ENCODE measurements around the gene CPLX1.
"Not testable (repeated sequence)": the region's sequence is repeated elsewhere in the genome, so short reads cannot be mapped to it uniquely, and the experiment has no call there.

Gene CPLX1

GRCh38 chr4:761086-761485 is 64.8 kb downstream of the CPLX1 start:
- Histone ChIP-seq H3K36me3 (ENCODE audit: control insufficient read depth in 2 of 2, insufficient read depth in 2 of 2, low read length in 2 of 2) (peaks cover 40 to 42% of the 10 kb centered on the region in 2 donors), H3K27me3 (ENCODE audit: control insufficient read depth in 2 of 2, insufficient read depth in 2 of 2, low read length in 2 of 2) (no peaks in the 10 kb centered on the region), H3K4me3 (ENCODE audit: low read length in 2 of 2) (no peak overlapping the region), H3K9ac (ENCODE audit: low read depth in 1 of 2, low read length in 2 of 2) (no peak overlapping the region), H3K9me3 (ENCODE audit: control insufficient read depth in 2 of 2, low read length in 2 of 2) (no peaks in the 10 kb centered on the region), H3K27ac (ENCODE audit: low read depth in 2 of 2, low read length in 2 of 2) (no peak overlapping the region), H3K4me1 (ENCODE audit: control insufficient read depth in 2 of 2, insufficient read depth in 2 of 2, low read length in 2 of 2) (no peaks in the 10 kb centered on the region)

- Histone ChIP-seq H3K27me3 (ENCODE audit: control insufficient read depth in 2 of 2, insufficient read depth in 2 of 2, low read length in 2 of 2) (no peaks in the 10 kb centered on the region), H3K4me3 (ENCODE audit: low read length in 2 of 2) (no peak overlapping the region), H3K4me1 (ENCODE audit: control insufficient read depth in 2 of 2, insufficient read depth in 2 of 2, low read length in 2 of 2) (no peaks in the 10 kb centered on the region), H3K9me3 (ENCODE audit: control insufficient read depth in 2 of 2, low read length in 2 of 2) (no peaks in the 10 kb centered on the region), H3K36me3 (ENCODE audit: control insufficient read depth in 2 of 2, insufficient read depth in 2 of 2, low read length in 2 of 2) (peaks cover 36 to 38% of the 10 kb centered on the region in 2 donors), H3K27ac (ENCODE audit: low read depth in 2 of 2, low read length in 2 of 2) (no peak overlapping the region), H3K9ac (ENCODE audit: low read depth in 1 of 2, low read length in 2 of 2) (no peak overlapping the region)
These were observed 65.3 kb downstream of the CPLX1 start for GRCh38 chr4:760616-761015.

- not testable (repeated sequence) for H3K4me1 ChIP-seq (ENCODE audit: control insufficient read depth in 2 of 2, insufficient read depth in 2 of 2, low read length in 2 of 2); H3K9me3 ChIP-seq (ENCODE audit: control insufficient read depth in 2 of 2, low read length in 2 of 2); H3K9ac ChIP-seq (ENCODE audit: low read depth in 1 of 2, low read length in 2 of 2); H3K27me3 ChIP-seq (ENCODE audit: control insufficient read depth in 2 of 2, insufficient read depth in 2 of 2, low read length in 2 of 2); H3K27ac ChIP-seq (ENCODE audit: low read depth in 2 of 2, low read length in 2 of 2); H3K4me3 ChIP-seq (ENCODE audit: low read length in 2 of 2)
- peaks cover 33 to 41% of the 10 kb centered on the region in 2 donors for H3K36me3 ChIP-seq (ENCODE audit: control insufficient read depth in 2 of 2, insufficient read depth in 2 of 2, low read length in 2 of 2)
These were observed 66.1 kb downstream of the CPLX1 start for GRCh38 chr4:759810-760209.

GRCh38 chr4:757111-757510 is 68.8 kb downstream of the CPLX1 start:
- Histone ChIP-seq H3K9ac (ENCODE audit: low read depth in 1 of 2, low read length in 2 of 2) (no peak overlapping the region), H3K27me3 (ENCODE audit: control insufficient read depth in 2 of 2, insufficient read depth in 2 of 2, low read length in 2 of 2) (no peaks in the 10 kb centered on the region), H3K9me3 (ENCODE audit: control insufficient read depth in 2 of 2, low read length in 2 of 2) (no peaks in the 10 kb centered on the region), H3K4me3 (ENCODE audit: low read length in 2 of 2) (no peak overlapping the region), H3K4me1 (ENCODE audit: control insufficient read depth in 2 of 2, insufficient read depth in 2 of 2, low read length in 2 of 2) (no peaks in the 10 kb centered on the region), H3K27ac (ENCODE audit: low read depth in 2 of 2, low read length in 2 of 2) (no peak overlapping the region), H3K36me3 (ENCODE audit: control insufficient read depth in 2 of 2, insufficient read depth in 2 of 2, low read length in 2 of 2) (peaks cover 21 to 37% of the 10 kb centered on the region in 2 donors)

- H3K9me3 ChIP-seq (ENCODE audit: control insufficient read depth in 2 of 2, low read length in 2 of 2), result no peaks in the 10 kb centered on the region
- peaks cover 15 to 30% of the 10 kb centered on the region in 2 donors for H3K36me3 ChIP-seq (ENCODE audit: control insufficient read depth in 2 of 2, insufficient read depth in 2 of 2, low read length in 2 of 2)
- no peak overlapping the region for H3K27ac ChIP-seq (ENCODE audit: low read depth in 2 of 2, low read length in 2 of 2)
- H3K9ac ChIP-seq (ENCODE audit: low read depth in 1 of 2, low read length in 2 of 2), result no peak overlapping the region
- H3K4me1 ChIP-seq (ENCODE audit: control insufficient read depth in 2 of 2, insufficient read depth in 2 of 2, low read length in 2 of 2), result no peaks in the 10 kb centered on the region
- no peaks in the 10 kb centered on the region for H3K27me3 ChIP-seq (ENCODE audit: control insufficient read depth in 2 of 2, insufficient read depth in 2 of 2, low read length in 2 of 2)
- no peak overlapping the region for H3K4me3 ChIP-seq (ENCODE audit: low read length in 2 of 2)
These were observed 71.5 kb downstream of the CPLX1 start for GRCh38 chr4:754221-755120.

- H3K27me3 ChIP-seq (ENCODE audit: control insufficient read depth in 2 of 2, insufficient read depth in 2 of 2, low read length in 2 of 2); H3K4me3 ChIP-seq (ENCODE audit: low read length in 2 of 2); H3K4me1 ChIP-seq (ENCODE audit: control insufficient read depth in 2 of 2, insufficient read depth in 2 of 2, low read length in 2 of 2); H3K9me3 ChIP-seq (ENCODE audit: control insufficient read depth in 2 of 2, low read length in 2 of 2); H3K9ac ChIP-seq (ENCODE audit: low read depth in 1 of 2, low read length in 2 of 2); H3K27ac ChIP-seq (ENCODE audit: low read depth in 2 of 2, low read length in 2 of 2): not testable (repeated sequence)
- peaks cover 20 to 36% of the 10 kb centered on the region in 2 donors for H3K36me3 ChIP-seq (ENCODE audit: control insufficient read depth in 2 of 2, insufficient read depth in 2 of 2, low read length in 2 of 2)
These were observed 72.7 kb downstream of the CPLX1 start for GRCh38 chr4:753186-753585.

GRCh38 chr4:752196-752861 is 73.6 kb downstream of the CPLX1 start:
- H3K9ac ChIP-seq (ENCODE audit: low read depth in 1 of 2, low read length in 2 of 2), result no peak overlapping the region
- H3K36me3 ChIP-seq (ENCODE audit: control insufficient read depth in 2 of 2, insufficient read depth in 2 of 2, low read length in 2 of 2), result peaks cover 20 to 41% of the 10 kb centered on the region in 2 donors
- H3K27ac ChIP-seq (ENCODE audit: low read depth in 2 of 2, low read length in 2 of 2), result no peak overlapping the region
- H3K4me1 ChIP-seq (ENCODE audit: control insufficient read depth in 2 of 2, insufficient read depth in 2 of 2, low read length in 2 of 2), result no peaks in the 10 kb centered on the region
- H3K9me3 ChIP-seq (ENCODE audit: control insufficient read depth in 2 of 2, low read length in 2 of 2), result no peaks in the 10 kb centered on the region
- H3K4me3 ChIP-seq (ENCODE audit: low read length in 2 of 2), result no peak overlapping the region
- no peaks in the 10 kb centered on the region for H3K27me3 ChIP-seq (ENCODE audit: control insufficient read depth in 2 of 2, insufficient read depth in 2 of 2, low read length in 2 of 2)

- Histone ChIP-seq H3K36me3 (ENCODE audit: control insufficient read depth in 2 of 2, insufficient read depth in 2 of 2, low read length in 2 of 2) (peaks cover 15 to 41% of the 10 kb centered on the region in 2 donors), H3K27ac (ENCODE audit: low read depth in 2 of 2, low read length in 2 of 2) (no peak overlapping the region), H3K4me1 (ENCODE audit: control insufficient read depth in 2 of 2, insufficient read depth in 2 of 2, low read length in 2 of 2) (no peaks in the 10 kb centered on the region), H3K9me3 (ENCODE audit: control insufficient read depth in 2 of 2, low read length in 2 of 2) (no peaks in the 10 kb centered on the region), H3K4me3 (ENCODE audit: low read length in 2 of 2) (no peak overlapping the region), H3K27me3 (ENCODE audit: control insufficient read depth in 2 of 2, insufficient read depth in 2 of 2, low read length in 2 of 2) (no peaks in the 10 kb centered on the region), H3K9ac (ENCODE audit: low read depth in 1 of 2, low read length in 2 of 2) (no peak overlapping the region)
These were observed 74.3 kb downstream of the CPLX1 start for GRCh38 chr4:751676-752075.

GRCh38 chr4:749698-750666 is 75.9 kb downstream of the CPLX1 start:
- Histone ChIP-seq H3K9ac (ENCODE audit: low read depth in 1 of 2, low read length in 2 of 2) (no peak overlapping the region), H3K4me1 (ENCODE audit: control insufficient read depth in 2 of 2, insufficient read depth in 2 of 2, low read length in 2 of 2) (no peaks in the 10 kb centered on the region)

More at GRCh38 chr4:749698-750666, 75.9 kb downstream of the CPLX1 start:
- Histone ChIP-seq H3K36me3 (ENCODE audit: control insufficient read depth in 2 of 2, insufficient read depth in 2 of 2, low read length in 2 of 2) (peaks cover 15 to 37% of the 10 kb centered on the region in 2 donors), H3K4me3 (ENCODE audit: low read length in 2 of 2) (no peak overlapping the region), H3K27me3 (ENCODE audit: control insufficient read depth in 2 of 2, insufficient read depth in 2 of 2, low read length in 2 of 2) (no peaks in the 10 kb centered on the region), H3K9me3 (ENCODE audit: control insufficient read depth in 2 of 2, low read length in 2 of 2) (no peaks in the 10 kb centered on the region), H3K27ac (ENCODE audit: low read depth in 2 of 2, low read length in 2 of 2) (no peak overlapping the region)

All from mucosa of rectum (tissue), 2 donors.